GM19452 (cell line): ENCODE results near the gene FEZF2.
A peak's percentile ranks its signal among the peaks of the same experiment; 100 is the strongest.

Experiments used
- ATAC-seq: cut with Tn5 transposase; IDR thresholded peaks from one replicate; pipeline ENCODE4 v1.9.1; 2021; ENCODE audit not compliant: unreplicated experiment

FEZF2 gene

DNA sequence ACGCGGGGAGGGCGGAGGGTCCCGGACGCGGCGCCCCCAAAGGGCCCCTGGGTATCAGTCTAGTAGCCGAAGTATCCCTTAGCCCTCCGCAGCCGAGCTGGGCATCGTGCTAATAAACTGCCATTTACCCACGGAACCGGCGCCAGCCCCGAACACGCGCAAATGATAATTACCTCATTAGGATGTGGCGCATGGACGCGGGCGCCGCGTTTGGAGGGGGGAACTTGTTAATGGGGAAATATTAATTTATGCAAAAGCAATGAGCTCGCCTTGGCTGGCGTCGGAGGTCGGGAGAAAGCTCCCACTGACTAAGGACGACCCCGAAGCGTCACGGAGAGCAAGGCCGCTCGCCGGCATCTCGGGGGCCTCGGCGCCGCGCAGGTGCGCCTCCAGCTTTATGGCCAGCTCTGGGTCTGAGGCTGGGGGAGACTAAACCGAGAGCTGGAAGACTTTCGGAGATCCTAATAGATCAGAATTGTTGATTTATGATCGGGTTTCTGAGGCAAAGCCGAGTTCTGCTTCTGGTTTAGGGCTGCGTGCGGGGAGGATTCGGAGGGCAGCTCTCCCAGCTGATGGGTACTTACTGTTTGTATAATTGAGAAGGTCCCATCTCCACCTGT, 474 bp upstream of the FEZF2 start:
- ATAC-seq = no peak

DNA sequence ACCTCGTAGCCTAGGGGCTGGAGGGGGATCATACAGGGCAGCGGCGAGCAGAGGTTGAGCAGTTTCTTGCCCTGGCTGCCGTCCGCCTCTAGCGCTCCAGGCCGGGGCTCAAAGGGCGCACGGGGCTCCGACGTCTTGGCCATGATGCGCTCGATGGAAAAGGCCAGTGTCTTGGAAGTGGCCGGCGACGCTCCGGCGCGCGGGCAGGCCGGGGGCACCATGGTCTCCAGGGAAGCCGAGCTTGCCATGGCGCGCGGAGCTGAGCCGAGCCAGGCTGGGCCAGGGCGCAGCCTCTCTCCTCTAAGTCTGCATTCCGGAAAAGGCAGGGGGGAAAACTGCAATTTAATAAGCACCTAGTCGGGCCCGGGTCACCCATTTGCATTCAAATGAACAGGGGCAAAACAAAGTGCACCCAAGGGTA, 719 bp downstream of the FEZF2 start:
- ATAC-seq = no peak

DNA sequence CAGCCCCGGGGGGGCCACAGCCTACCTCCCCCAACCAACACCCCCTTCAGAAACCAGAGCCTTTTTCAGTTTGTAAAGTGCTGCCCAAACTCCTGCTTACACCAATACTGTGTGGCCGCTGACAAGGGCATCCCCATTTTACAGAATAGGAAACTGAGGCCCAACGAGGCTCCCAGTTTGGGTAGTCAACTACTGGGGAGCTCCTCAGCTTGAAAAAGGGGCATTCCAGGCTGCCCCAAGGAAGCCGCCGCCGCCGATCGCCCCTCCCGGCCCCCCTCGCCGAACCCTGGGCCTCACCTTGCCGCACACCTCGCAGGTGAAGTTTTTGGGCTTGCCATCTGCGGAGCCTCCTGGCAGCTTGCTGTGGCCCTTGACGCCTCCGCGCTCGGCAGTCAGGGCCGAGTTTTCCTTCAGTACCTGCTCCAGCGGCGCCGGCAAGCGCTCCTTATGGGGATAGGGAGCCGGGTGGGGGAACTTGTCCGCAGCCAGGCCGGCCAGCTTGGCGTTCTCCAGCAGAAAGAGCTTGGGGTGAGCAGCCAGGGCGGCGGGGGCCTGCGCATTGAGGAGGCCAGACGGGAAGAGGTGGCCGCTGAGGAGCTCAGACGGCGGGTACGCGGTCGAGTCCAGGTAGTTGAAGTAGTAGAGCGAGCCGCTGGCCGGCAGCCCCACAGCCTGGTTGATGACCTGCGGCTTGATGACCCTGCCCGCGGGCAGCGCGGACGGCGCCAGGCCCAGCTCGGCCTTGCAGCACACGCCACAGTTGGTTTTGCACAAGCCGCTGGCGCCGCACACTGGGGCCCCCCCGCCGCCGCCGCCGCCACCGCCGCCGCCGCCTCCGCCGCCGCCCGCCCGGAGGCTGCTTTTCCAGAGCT, 1.4 kb downstream of the FEZF2 start:
- ATAC-seq = no peak

DNA sequence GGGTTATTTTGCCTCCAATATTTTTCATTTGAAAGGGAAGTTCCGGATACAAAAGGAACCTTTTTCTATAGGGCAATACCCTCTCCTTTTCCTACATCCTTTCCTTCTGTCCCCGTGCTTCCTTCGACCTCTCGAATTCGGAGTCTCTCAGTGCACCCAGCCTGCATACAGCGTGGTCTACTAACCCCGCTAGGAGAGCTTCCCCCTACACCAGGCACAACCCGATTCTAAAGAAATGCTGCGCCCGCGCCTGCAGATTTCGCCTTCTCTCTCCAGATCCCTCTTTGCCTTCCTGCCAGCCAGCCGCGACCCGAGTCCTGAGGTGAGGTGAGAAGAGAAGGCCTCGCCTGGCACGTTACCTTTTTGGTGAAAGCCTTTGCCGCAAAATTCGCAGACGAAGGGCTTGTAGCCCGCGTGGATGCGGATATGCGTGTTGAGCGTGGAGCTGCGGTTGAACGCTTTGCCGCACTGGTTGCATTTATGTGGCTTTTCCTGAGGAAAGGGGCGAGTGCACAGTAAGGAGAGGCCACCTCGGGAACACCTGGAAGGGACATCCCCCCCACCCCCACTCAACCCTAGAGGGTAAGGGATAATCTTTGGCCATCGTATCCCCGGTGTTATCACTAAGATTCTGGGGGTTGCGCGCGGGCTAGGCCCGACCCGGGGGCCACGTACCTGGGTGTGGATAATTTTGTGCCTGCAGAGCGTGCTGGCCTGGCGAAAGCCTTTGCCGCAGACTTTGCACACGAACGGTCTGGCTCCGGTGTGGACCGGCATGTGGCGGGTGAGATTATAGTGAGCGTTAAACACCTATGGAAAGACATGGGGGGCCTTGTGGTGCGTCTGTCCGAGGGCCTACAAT, 2.3 kb downstream of the FEZF2 start:
- no peak for ATAC-seq

DNA sequence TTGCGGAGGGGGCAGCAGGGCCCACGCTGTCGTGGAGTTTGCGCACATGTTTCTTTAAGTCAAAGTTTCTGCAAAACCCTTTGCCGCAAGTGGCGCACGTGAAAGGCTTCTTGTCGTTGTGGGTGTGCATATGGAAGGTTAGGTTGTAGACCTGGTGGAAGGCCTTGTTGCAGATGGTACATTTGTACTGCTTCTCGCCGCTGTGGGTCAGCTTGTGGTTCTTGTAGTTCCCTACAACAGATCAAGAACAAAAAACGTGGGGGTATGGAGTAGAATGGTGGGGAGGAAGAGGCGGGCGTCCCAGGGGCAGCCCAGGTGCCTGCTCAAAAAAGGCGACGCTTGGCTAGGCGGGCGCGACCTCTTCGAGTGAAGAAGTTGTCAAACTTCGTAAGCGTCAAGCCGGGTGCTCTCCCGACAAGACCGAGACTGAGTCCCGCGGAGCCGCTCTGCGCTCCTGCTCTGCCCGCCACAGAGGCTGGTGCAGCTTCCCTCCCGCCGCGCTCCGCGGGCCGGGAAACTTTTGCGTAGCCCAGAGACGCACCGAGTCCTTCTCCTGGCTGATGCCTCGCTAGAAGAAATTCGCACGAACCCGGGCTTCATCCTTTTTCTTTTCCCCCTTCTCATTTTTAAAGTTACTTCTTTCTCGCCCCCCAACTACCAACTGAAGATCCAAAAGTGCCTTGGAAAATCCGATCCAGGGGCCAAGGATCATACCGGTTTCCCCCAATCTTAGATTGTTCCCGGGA, 3.1 kb downstream of the FEZF2 start:
- ATAC-seq = no peak

DNA sequence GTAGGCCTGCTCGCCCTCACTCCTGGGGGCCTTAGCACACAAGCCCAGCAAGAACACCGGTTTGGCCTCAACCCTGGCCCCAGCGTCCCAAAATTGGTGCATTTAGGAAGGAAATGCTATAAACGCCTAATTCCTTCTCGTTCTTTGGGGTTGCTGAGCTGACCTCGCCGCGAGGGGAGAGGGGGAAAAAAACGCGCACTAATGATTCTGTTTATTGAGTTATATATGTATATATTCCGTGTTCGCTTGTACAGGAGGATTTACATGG, 3.9 kb downstream of the FEZF2 start:
- no peak for ATAC-seq

DNA sequence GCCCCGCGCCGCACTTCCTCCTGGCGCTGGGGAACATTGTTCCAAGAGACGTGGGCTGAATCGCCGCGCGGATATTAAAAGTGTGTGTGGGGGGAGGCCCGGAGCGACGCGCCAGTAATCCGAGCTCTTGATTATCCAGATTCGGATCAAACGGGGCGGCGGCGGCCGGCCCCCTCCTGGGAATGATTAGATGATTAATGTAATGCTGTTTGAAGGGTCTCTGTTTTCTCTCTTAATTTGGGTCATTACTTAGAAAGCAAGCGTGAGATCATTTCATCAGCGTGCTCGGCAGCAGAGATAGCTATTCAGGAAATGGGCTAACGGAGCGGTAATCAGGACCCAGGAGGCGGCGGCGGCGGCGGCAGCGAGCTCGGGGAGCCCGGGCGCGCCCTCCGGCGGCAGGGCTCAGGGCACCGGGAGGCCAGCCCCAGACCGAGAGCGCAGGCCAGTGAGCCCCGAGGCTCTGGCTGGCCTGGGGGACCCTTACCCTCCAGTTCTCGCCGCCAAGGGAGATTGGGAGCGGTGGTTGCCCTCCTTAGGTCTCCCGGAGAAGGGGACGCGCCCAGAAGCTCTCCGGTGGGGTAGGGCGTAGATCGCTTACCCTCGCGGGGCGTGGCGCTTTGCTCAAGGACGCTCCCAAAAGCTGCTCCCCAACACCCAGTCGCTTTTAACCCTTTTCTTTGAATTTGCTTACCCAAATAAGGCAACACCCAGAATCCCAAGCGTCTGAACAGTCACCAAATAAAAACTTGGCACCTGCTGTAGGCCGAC, 4.5 kb downstream of the FEZF2 start:
- ATAC-seq = no peak

DNA sequence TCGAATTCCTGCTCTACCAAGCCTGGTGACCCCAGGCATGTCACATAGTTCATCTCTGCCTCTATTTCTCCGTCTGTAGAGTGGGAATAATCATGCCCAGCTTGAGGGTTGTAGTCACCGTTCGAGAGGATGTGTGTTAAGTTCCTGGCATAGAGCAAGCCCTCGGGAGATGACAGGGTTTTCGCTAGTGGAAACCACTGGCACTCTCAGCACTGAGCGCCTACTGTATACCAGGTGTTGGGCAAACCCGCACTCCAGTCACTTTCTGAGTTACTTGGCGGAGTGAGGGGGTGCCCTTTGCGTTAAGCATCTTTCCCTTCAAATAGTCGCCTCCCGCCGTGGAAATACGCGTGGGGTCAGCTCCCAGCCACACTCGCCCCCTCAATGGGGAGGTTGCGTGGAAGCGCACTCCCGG, 5.1 kb downstream of the FEZF2 start:
- ATAC-seq = no peak

DNA sequence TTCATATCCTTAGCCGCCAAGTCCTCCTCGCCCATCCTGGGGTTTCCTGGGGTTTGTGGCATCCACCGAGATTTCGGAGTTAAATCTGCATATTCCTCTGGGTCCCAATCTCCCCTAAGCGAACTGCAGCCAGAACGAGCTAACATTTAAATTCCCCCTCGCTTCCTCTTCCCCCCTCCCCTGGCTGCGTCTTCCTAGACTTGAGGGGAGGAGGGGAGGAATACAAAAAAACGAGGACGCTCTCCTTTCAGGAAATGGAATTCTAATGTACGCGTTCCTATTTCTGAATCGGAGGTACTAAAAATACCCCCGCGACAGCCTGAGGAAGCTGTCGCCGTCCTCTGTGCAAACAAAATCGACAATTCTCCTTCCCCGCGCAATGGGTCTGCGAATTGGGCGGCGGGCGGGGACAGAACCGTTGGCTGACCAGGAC, 5.6 kb downstream of the FEZF2 start:
- no peak for ATAC-seq

DNA sequence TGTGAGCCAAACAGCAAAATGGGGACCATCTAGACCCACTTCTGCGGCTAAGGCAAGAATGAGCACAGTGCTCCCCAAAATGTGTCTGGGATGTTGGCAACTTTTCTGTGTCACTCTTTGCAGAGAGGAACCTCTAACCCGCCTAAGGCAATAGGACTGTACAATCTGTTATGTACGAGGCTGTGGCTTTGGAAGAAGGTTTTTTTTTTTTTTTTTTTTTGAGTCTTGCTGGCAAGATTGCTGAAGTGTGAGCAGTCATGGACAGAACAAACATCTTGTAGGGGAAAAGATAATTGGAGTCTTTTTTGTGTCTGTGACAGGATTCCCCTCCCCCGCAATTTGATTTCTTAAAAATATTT, 7.2 kb downstream of the FEZF2 start:
- no peak for ATAC-seq

DNA sequence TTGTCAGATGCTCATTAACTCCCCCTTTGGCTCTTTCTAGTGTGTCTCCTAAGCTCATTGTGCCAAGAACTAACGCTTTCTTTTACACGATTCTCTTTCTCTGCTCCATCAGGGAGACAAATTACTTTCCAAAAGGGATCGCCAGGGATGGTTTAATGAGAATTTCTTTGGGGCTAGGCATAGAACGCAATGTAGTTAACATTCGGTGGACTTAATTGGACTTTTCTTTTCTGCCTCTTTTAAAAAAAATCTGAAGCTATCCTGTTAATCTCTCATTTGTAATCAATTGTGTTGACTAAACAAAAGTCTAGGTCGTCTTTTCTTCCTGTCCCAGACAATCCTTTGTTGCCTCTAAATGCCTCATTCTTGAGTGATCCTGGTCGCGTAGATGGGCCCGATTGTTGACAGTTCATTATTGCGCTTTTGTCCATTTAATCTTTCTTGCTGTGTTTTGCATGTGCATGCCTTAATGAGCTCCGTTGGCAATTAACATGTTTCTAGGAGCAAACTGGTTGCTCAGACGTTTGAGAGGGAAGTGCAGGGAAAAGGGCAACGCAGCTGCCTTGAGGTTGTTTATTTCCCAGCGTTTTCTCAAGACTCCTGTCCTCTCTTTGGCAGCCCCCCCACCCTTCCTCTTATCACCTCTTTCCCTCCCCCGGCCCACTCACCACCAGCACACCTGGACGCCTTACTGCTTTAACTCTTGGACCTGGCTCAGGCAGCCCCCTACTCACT, 7.8 kb downstream of the FEZF2 start:
- no peak for ATAC-seq

DNA sequence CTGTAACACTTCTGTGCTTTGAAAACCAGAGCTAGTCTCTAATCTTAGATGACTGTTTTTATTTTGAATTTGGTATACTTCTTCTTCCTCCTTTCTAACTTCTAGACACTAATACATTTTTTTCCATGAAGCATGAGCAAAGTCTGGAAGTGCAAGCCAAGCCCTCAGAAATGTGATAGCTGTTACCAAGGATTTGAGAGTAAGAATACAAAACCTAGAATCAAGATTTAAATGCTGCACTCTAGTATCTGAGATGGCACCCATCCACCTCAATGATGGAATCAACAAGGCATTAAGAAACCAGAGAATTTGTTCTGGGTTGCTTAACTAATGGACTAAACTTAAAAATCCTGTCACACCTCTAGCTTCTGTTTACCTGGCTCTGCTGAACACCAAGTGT, 9.2 kb downstream of the FEZF2 start:
- no peak for ATAC-seq

DNA sequence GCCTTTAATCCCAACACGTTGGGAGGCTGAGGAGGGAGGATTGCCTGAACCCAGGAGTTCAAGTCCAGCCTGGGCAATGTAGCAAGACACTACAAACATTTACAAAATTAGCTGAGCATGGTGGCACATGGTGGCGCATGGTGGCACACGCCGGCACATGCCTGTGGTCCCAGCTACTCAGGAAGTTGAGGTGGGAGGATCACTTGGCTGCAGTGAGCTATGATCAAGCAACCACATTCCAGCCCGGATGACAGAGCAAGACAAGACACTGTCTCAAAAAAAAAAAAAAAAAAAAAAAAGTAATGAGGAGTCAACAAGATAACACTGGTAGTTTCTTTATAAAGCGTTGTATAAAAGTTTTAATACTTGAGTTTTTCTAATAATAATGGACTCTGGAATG, 10.1 kb downstream of the FEZF2 start:
- ATAC-seq = no peak

DNA sequence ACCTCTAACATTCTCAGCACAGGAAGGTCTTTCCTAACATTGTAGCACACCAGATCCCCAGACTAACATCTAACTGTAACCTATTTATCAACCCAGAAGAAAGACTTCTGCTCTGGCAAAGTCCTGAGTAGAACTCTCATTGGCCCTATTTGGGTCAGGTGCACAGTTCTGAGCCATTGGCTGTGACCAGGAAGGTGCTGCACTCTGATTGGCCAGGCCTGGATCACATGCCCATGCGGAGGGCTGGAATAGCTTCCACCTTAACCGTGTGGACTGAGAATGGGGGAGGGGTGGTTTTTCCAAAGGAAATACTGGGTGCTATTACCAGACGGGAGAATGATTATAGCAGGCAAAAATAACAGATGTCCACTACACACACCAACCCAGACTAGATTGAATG, 11.5 kb downstream of the FEZF2 start:
- ATAC-seq = no peak

DNA sequence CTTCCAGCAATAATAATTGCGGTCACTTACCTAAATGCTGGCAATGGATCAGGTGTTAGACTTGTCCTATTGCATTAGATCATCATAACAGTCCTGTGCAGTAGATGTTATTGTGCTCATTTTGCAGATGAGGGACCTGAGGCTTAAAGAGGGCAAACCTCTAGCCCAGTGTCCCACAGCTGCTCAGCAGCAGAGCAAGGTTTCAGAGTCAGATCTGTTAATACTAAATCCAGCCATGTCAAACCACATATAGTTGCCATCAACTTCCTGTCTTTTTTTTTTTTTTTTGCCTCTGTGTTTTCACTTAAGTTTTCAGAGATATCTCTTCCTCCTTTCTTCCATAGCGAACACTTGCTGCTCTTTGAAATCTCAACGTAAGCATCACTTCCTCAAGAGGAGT, 12.1 kb downstream of the FEZF2 start:
- peak; percentile 97 for ATAC-seq

DNA sequence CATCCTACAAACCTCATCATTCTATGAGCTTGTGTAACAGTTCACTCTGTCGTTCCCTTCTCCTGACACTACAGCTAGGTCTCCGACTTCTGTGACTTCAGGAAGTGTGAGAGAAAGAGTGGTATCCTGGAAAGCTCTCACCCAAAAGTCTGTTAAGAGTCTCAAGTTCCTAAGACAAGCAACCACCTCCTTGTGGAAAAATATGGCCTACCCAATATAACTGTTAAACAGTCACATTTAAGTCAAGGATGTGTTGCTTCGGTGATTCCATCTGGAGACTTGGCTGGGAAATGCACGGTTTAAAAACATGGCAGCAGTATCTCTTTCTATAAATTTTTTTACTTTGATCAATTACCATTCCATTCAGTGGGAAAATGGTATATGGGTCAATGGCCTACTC, 13.8 kb downstream of the FEZF2 start:
- ATAC-seq = no peak

DNA sequence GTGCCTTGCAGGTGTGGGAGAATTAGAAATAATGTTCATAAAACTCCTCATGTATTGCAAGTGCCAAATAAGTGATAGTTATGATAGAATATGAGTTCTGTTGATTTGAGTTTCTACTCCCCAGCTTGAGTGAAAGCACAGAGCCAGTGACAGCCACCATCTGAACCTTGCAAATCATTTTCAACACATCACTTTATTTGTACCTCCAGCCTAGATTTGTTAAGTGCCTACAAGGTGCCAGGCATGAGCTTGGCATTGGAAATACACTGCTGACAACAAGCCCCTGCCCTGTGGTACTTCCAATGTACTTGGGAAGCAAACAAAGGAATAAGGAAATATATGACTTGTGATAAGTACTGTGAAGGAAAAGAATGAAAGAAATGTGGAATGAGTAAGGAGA, 17.0 kb downstream of the FEZF2 start:
- ATAC-seq = no peak

DNA sequence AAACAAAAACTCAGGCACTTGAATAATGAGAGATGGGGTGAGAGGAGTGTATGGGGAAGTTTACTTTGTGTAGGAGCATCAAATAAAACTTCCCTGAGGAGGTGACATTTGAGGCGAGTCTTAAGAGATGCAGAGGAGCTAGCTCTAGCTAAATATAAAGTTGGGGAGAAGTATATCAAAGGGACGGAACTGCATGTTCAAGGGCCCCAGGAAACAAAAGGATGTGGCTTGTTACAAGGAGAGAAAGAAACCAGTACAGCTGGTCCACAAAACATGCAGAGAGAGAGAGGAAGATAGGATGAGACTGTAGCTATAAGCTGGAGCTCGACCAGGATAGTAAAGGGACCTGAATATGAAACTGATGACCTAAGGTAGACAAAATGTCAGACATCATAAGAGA, 17.6 kb downstream of the FEZF2 start:
- no peak for ATAC-seq

DNA sequence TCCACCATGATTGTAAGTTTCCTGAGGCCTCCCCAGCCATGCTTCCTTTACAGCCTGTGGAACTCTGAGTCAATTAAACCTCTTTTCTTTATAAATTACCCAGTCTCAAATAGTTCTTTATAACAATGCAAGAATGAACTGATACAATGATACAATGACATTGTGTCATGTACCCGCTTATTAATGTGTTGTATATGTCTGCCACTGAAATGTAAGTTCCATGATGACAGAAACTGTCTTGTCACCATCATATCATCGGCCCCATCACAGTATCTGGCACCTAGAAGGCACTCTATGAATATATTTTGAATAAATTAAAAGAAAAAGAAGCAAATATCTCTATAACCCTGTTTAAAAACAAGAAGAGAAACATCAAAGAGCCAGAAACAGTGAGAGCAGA, 29.6 kb downstream of the FEZF2 start:
- ATAC-seq = no peak

DNA sequence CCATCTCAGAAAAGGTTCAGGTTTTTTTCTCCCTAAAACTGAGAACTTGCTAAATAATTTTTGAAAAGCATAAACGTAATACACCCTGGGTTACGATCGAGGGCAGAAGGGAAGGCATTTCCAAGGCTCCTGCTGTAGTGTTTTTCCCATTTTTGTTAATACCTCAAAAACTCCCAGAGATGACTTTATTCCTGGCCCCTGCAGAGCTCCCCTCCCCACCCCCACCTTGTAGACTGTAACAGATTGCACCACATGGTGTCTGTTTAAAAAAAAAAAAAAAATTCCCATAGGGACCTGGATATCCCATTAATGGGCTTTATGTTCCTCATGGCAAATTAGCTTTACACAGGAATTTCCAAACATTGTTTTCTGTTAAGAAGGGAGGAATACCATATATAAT, 38.2 kb downstream of the FEZF2 start:
- ATAC-seq = no peak
